Panc1 (cell line): ENCODE measurements around the gene MTA3. TPM values are rescaled to one million over a fixed set of nuclear protein-coding genes. Genes with fewer than 3 reads are reported as not detected.

Experiments used
- ATAC-seq: fragments of 200-7000 bp; cut with Tn5 transposase; 2 replicates; pipeline ENCODE4 v1.9.1; 2020; ENCODE audit warnings: mild to moderate bottlenecking, moderate library complexity
- BruUV-seq: library from RNA; stranded (reverse); fragments of 400-500 nt; replicated peaks from 2 replicates; lab custom pipeline; 2021; lab: Mats Ljungman, UMichigan
- CTCF ChIA-PET: fragments of 300-600 bp; sonication (Branson Sonifier 250); formaldehyde crosslinking; loops from one replicate; lab custom pipeline; 2022; ENCODE audit warnings: antibody characterized with exemption; lab: Charles Lee
- POLR2A ChIA-PET: fragments of 300-600 bp; sonication (Branson Sonifier 250); formaldehyde crosslinking; loops from one replicate; lab custom pipeline; 2022; ENCODE audit warnings: antibody characterized with exemption; lab: Charles Lee
- DNase-seq: peaks from one replicate; pipeline ENCODE4 v3.0.0-alpha.2; 2010; ENCODE audit warnings: low read depth, low spot score
- H3K27ac ChIP-seq: 2 replicates; pipeline ENCODE4 v1.5.1; 2011; ENCODE audit warnings: mild to moderate bottlenecking, low read length, inconsistent platforms
- H3K27me3 ChIP-seq: fragments of 200-500 bp; sonication (Bioruptor generic); 2 replicates; pipeline ENCODE4 v1.6.0; 2014; ENCODE audit warnings: low read length, inconsistent platforms; ENCODE audit not compliant: control insufficient read depth, insufficient read depth
- H3K36me3 ChIP-seq: fragments of 200-500 bp; sonication (Bioruptor generic); 2 replicates; pipeline ENCODE4 v1.5.1; 2014; ENCODE audit warnings: inconsistent platforms, mild to moderate bottlenecking, low read length, moderate library complexity; ENCODE audit not compliant: control insufficient read depth, insufficient read depth
- H3K4me1 ChIP-seq: 2 replicates; pipeline ENCODE4 v1.5.1; 2011; ENCODE audit warnings: inconsistent platforms, mild to moderate bottlenecking, low read length, moderate library complexity; ENCODE audit not compliant: control insufficient read depth, insufficient read depth
- H3K4me3 ChIP-seq, 2 experiments: 2 replicates each; pipeline ENCODE4 v1.5.1; 2011 to 2012; ENCODE audit warnings: low read depth in 2 of 2, low read length in 2 of 2, mild to moderate bottlenecking in 2 of 2, inconsistent platforms in 1 of 2, moderate library complexity in 1 of 2
- H3K9me3 ChIP-seq: fragments of 200-500 bp; sonication (Bioruptor generic); 2 replicates; pipeline ENCODE4 v1.5.1; 2014; ENCODE audit warnings: low read depth, mild to moderate bottlenecking, inconsistent platforms, low read length, moderate library complexity; ENCODE audit not compliant: control insufficient read depth, insufficient read depth
- POLR2AphosphoS5 ChIP-seq: IDR thresholded peaks from 2 replicates; pipeline ENCODE4 v1.6.1; 2012; ENCODE audit warnings: mild to moderate bottlenecking, low read depth, low read length, moderate library complexity
- REST ChIP-seq, 2 experiments: IDR thresholded peaks; 2 replicates each; pipeline ENCODE4 v1.6.1; 2011 to 2012; ENCODE audit warnings: low read depth in 2 of 2, control low read depth in 1 of 2, low read length in 1 of 2, mild to moderate bottlenecking in 1 of 2, moderate library complexity in 1 of 2; ENCODE audit not compliant: insufficient read depth in 1 of 2
- SIN3A ChIP-seq: IDR thresholded peaks from 2 replicates; pipeline ENCODE4 v1.6.1; 2012; ENCODE audit warnings: low read depth, mild to moderate bottlenecking, low read length, moderate library complexity, borderline replicate concordance; ENCODE audit not compliant: insufficient read depth
- TCF7L2 ChIP-seq: IDR thresholded peaks from 2 replicates; pipeline ENCODE4 v1.6.1; 2011; ENCODE audit warnings: mild to moderate bottlenecking, low read depth, low read length, inconsistent platforms
- in situ Hi-C: cut with HindIII; loops from 2 replicates; pipeline ENCODE4 v1.10.0; 2016; ENCODE audit warnings: low sequenced_read_pairs, low pct_unique_long_range_greater_than_20kb
- intact Hi-C: fragments of 100-400 bp; cut with micrococcal nuclease; formaldehyde crosslinking; loops from one replicate; pipeline ENCODE4 v1.10.0; 2022; ENCODE audit not compliant: unreplicated experiment
- total RNA-seq: library from RNA; stranded (reverse); gene quantifications from one replicate; pipeline ENCODE4 v1.2.1, GENCODE V29; 2021; ENCODE audit not compliant: unreplicated experiment
- TF ChIP-seq, protein P1 (sequence below): fragments of 450-650 bp; IDR thresholded peaks from 2 replicates; pipeline ENCODE4 v1.5.1; 2017; ENCODE audit warnings: mild to moderate bottlenecking

MTA3 gene
- total RNA-seq, 1 experiment from 2014 or later, result 65.6 TPM

GRCh38 chr2:42757981-42758740 lies 189.7 kb downstream of the MTA3 start:
- H3K4me3 ChIP-seq, result no peak overlapping the region
- BruUV-seq, result no TSS peak
- H3K36me3 ChIP-seq, result no peaks in the 10 kb centered on the region
- H3K9me3 ChIP-seq, result no peaks in the 10 kb centered on the region
- no peaks in the 10 kb centered on the region for H3K27me3 ChIP-seq
- ChIA-PET POLR2A (no interaction called here), CTCF (no interaction called here)
- no peak overlapping the region for H3K27ac ChIP-seq
- TF ChIP-seq POLR2AphosphoS5, result no peak
- no peak for TF ChIP-seq SIN3A
- TF ChIP-seq, protein P1, sequence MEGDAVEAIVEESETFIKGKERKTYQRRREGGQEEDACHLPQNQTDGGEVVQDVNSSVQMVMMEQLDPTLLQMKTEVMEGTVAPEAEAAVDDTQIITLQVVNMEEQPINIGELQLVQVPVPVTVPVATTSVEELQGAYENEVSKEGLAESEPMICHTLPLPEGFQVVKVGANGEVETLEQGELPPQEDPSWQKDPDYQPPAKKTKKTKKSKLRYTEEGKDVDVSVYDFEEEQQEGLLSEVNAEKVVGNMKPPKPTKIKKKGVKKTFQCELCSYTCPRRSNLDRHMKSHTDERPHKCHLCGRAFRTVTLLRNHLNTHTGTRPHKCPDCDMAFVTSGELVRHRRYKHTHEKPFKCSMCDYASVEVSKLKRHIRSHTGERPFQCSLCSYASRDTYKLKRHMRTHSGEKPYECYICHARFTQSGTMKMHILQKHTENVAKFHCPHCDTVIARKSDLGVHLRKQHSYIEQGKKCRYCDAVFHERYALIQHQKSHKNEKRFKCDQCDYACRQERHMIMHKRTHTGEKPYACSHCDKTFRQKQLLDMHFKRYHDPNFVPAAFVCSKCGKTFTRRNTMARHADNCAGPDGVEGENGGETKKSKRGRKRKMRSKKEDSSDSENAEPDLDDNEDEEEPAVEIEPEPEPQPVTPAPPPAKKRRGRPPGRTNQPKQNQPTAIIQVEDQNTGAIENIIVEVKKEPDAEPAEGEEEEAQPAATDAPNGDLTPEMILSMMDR, result no peak
- no peak for TF ChIP-seq REST (IDR thresholded peaks at IDR 0.05; ENCODE audit: insufficient read depth in 1 of 2, low read depth in 2 of 2, low read length in 1 of 2)
- no peak for TF ChIP-seq TCF7L2
- intact Hi-C loops, result no loop called here
- DNase-seq (no peak), ATAC-seq (no peak)
- in situ Hi-C loops, result no loop called here
- H3K4me1 ChIP-seq, result no peaks in the 10 kb centered on the region

GRCh38 chr2:42758751-42759150 lies 190.3 kb downstream of the MTA3 start:
- no peak for DNase-seq
- ChIA-PET CTCF (interaction anchor here (0.7 kb wide), 1 partner anchor 705 kb away, joined by 7 read pairs; no protein-coding TSS in a partner anchor), POLR2A (no interaction called here)
- no peak for TF ChIP-seq SIN3A
- TF ChIP-seq, protein P1, result no peak
- TF ChIP-seq TCF7L2, result no peak
- TF ChIP-seq REST (IDR thresholded peaks at IDR 0.05; ENCODE audit: insufficient read depth in 1 of 2, low read depth in 2 of 2, low read length in 1 of 2), result no peak
- TF ChIP-seq POLR2AphosphoS5, result no peak
- no TSS peak for BruUV-seq
- Histone ChIP-seq H3K9me3 (no peaks in the 10 kb centered on the region), H3K27me3 (no peaks in the 10 kb centered on the region), H3K36me3 (no peaks in the 10 kb centered on the region), H3K4me1 (no peaks in the 10 kb centered on the region), H3K27ac (no peak overlapping the region), H3K4me3 (no peak overlapping the region)
- ATAC-seq, result no peak
- intact Hi-C loops (no loop called here), in situ Hi-C loops (no loop called here)
